ENCODE data around the gene SPSB4.
A peak's percentile ranks its signal among the peaks of the same experiment; 100 is the strongest.

SPSB4 gene

GRCh38 chr3:141076036-141076773, 25.1 kb downstream of the SPSB4 start:
- DNase-seq (ENCODE audit: low spot score): no peak

GRCh38 chr3:141076797-141077571, 25.8 kb downstream of the SPSB4 start:
- no peak for DNase-seq (ENCODE audit: low spot score)

GRCh38 chr3:141077631-141078030, 26.5 kb downstream of the SPSB4 start:
- no peak for DNase-seq (ENCODE audit: low spot score)

- no peak for DNase-seq (ENCODE audit: low spot score)
These were observed 27.1 kb downstream of the SPSB4 start for GRCh38 chr3:141078200-141078599.

GRCh38 chr3:141080431-141080830, 29.3 kb downstream of the SPSB4 start:
- no peak for DNase-seq (ENCODE audit: low spot score)

GRCh38 chr3:141081141-141081795, 30.1 kb downstream of the SPSB4 start:
- DNase-seq (ENCODE audit: low spot score): no peak

GRCh38 chr3:141082064-141082463, 30.9 kb downstream of the SPSB4 start:
- no peak for DNase-seq (ENCODE audit: low spot score)

- DNase-seq (ENCODE audit: low spot score): no peak
These were observed 32.1 kb downstream of the SPSB4 start for GRCh38 chr3:141083226-141083625.

- no peak for DNase-seq (ENCODE audit: low spot score)
These were observed 32.9 kb downstream of the SPSB4 start for GRCh38 chr3:141083836-141084649.

- DNase-seq (ENCODE audit: low spot score): no peak
These were observed 34.4 kb downstream of the SPSB4 start for GRCh38 chr3:141085343-141086070.

- no peak for DNase-seq (ENCODE audit: low spot score)
These were observed 35.0 kb downstream of the SPSB4 start for GRCh38 chr3:141086188-141086587.

- no peak for DNase-seq (ENCODE audit: low spot score)
These were observed 36.1 kb downstream of the SPSB4 start for GRCh38 chr3:141087076-141087777.

GRCh38 chr3:141087778-141088130, 36.6 kb downstream of the SPSB4 start:
- DNase-seq (ENCODE audit: low spot score): no peak

GRCh38 chr3:141089339-141090152, 38.4 kb downstream of the SPSB4 start:
- DNase-seq (ENCODE audit: low spot score): no peak

GRCh38 chr3:141091426-141091825, 40.3 kb downstream of the SPSB4 start:
- DNase-seq (ENCODE audit: low spot score): no peak

- DNase-seq (ENCODE audit: low spot score): no peak
These were observed 41.5 kb downstream of the SPSB4 start for GRCh38 chr3:141092663-141093062.

GRCh38 chr3:141093397-141093796, 42.2 kb downstream of the SPSB4 start:
- DNase-seq (ENCODE audit: low spot score): no peak

- DNase-seq (ENCODE audit: low spot score): no peak
These were observed 43.0 kb downstream of the SPSB4 start for GRCh38 chr3:141093971-141094684.

GRCh38 chr3:141094790-141095545, 43.8 kb downstream of the SPSB4 start:
- peak; percentile 87 for DNase-seq (ENCODE audit: low spot score)
